ENCODE data around the gene NKAIN2. TPM values are rescaled to one million over a fixed set of nuclear protein-coding genes. Genes with fewer than 3 reads are reported as not detected.
"Not testable (repeated sequence)": the region's sequence is repeated elsewhere in the genome, so short reads cannot be mapped to it uniquely, and the experiment has no call there.

The NKAIN2 gene
- total RNA-seq, 2 donors from 2014 or later = 0.68 TPM; not detected in 1

DNA sequence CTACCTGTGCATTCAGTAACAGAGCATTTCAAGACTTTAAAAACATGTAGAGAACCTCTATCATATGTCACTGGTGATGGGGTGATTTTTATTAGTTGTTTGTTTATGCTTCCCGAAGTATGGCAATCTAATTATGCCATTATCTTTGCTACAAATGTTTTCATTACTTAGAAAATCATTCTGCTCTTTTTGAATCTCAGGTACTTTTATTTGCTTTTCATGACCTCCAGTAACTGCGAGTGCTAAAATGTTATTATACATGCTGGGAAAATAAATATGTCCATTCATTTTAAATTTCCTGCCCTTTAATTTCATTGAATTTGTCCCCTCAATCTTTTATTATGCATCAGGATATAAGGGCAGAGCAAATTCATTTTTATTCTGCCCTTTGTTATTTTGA is 515.7 kb downstream of the NKAIN2 start:
- no peak for DNase-seq (ENCODE audit: low spot score)
- Histone ChIP-seq H3K4me3 (no peak overlapping the region), H3K27me3 (replicated peaks; ENCODE audit: insufficient read depth) (no peaks in the 10 kb centered on the region), H3K9me3 (no peaks in the 10 kb centered on the region), H3K27ac (no peak overlapping the region), H3K36me3 (no peaks in the 10 kb centered on the region), H3K4me1 (replicated peaks) (no peaks in the 10 kb centered on the region)
- intact Hi-C loops (cut with DNase I) = no loop called here
- TF ChIP-seq POLR2A (IDR thresholded peaks at IDR 0.05) (no peak), POLR2AphosphoS5 (IDR thresholded peaks at IDR 0.05) (no peak)
- TF ChIP-seq, protein P1, sequence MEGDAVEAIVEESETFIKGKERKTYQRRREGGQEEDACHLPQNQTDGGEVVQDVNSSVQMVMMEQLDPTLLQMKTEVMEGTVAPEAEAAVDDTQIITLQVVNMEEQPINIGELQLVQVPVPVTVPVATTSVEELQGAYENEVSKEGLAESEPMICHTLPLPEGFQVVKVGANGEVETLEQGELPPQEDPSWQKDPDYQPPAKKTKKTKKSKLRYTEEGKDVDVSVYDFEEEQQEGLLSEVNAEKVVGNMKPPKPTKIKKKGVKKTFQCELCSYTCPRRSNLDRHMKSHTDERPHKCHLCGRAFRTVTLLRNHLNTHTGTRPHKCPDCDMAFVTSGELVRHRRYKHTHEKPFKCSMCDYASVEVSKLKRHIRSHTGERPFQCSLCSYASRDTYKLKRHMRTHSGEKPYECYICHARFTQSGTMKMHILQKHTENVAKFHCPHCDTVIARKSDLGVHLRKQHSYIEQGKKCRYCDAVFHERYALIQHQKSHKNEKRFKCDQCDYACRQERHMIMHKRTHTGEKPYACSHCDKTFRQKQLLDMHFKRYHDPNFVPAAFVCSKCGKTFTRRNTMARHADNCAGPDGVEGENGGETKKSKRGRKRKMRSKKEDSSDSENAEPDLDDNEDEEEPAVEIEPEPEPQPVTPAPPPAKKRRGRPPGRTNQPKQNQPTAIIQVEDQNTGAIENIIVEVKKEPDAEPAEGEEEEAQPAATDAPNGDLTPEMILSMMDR (IDR thresholded peaks at IDR 0.05) = no peak
- WGBS = 71% methylated on average over 2 of the region's 2 CpGs

DNA sequence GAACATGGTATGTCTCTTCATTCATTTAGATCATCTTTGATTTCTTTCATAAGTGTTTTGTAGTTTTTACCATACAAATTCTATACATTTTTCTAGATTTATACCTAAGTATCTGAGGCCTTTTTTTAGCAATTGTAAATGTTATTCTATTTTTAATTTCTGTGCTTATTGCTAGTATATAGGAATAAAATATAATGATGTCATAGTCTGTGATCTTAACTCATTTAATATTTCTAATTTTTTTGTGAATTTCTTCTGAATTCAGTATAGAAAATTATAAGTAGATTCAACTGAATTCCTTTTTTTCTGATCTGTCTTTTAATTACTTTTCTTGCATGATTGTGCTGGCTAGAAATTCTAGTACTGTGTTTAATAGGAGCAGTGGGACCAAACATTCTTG is 520.6 kb downstream of the NKAIN2 start:
- H3K4me3 ChIP-seq = no peak overlapping the region
- H3K9me3 ChIP-seq = no peaks in the 10 kb centered on the region
- no peak overlapping the region for H3K27ac ChIP-seq
- intact Hi-C loops (cut with DNase I) = no loop called here
- no peaks in the 10 kb centered on the region for H3K36me3 ChIP-seq
- H3K27me3 ChIP-seq (replicated peaks; ENCODE audit: insufficient read depth) = no peaks in the 10 kb centered on the region
- TF ChIP-seq POLR2A (IDR thresholded peaks at IDR 0.05) (no peak), POLR2AphosphoS5 (IDR thresholded peaks at IDR 0.05) (no peak)
- TF ChIP-seq, protein P1 (IDR thresholded peaks at IDR 0.05) = no peak
- no peaks in the 10 kb centered on the region for H3K4me1 ChIP-seq (replicated peaks)
- no peak for DNase-seq (ENCODE audit: low spot score)

DNA sequence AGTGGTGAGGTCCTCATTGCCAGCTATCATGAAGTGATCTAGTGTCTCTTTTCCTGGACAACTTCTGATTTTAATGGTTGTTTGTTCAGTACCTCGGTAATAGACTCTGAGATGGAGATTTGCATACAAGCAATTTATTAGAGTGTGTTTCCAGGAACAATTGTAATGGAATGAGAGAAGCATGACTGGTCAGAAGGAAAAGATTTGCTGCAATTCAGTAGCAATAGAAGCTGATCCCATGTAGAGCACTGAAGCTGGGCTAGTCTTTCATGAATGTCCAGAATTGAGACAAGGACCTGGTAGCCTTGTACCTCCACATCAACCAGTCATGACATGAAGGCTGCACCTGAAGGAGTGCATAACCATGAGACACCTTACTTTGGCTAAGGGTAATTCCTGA is 526.5 kb downstream of the NKAIN2 start:
- WGBS = 19% methylated on average over 1 of the region's 1 CpG
- Histone ChIP-seq H3K27ac (no peak overlapping the region), H3K9me3 (no peaks in the 10 kb centered on the region), H3K27me3 (replicated peaks; ENCODE audit: insufficient read depth) (no peaks in the 10 kb centered on the region), H3K36me3 (no peaks in the 10 kb centered on the region), H3K4me3 (no peak overlapping the region), H3K4me1 (replicated peaks) (no peaks in the 10 kb centered on the region)
- intact Hi-C loops (cut with DNase I) = no loop called here
- no peak for DNase-seq (ENCODE audit: low spot score)
- TF ChIP-seq, protein P1 (IDR thresholded peaks at IDR 0.05) = no peak

DNA sequence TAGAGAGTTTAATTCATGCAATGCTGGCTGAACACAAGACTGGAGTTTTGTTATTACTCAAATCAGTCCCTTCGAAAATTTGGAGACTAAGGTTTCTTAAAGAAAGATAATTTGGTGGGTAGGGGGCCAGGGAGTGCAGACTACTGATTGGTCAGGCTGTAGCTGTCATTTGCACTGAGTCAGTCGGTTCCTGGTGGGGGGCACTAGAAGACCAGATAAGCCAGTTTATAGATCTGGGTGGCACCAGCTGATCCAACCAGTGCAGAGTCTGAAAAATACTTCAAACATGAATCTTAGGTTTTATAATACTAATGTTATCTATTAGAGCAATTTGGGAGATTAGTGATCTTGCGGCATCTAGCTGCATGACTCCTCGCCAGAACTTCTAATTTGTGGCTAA is 530.7 kb downstream of the NKAIN2 start:
- WGBS = 59% methylated on average over 4 of the region's 4 CpGs
- no peaks in the 10 kb centered on the region for H3K27me3 ChIP-seq (replicated peaks; ENCODE audit: insufficient read depth)
- DNase-seq (ENCODE audit: low spot score) = no peak
- TF ChIP-seq, protein P1 (IDR thresholded peaks at IDR 0.05) = no peak
- TF ChIP-seq POLR2AphosphoS5 (IDR thresholded peaks at IDR 0.05) (no peak), POLR2A (IDR thresholded peaks at IDR 0.05) (no peak)
- intact Hi-C loops (cut with DNase I) = no loop called here
- no peak overlapping the region for H3K4me3 ChIP-seq
- H3K27ac ChIP-seq = no peak overlapping the region
- H3K36me3 ChIP-seq = no peaks in the 10 kb centered on the region
- H3K4me1 ChIP-seq (replicated peaks) = no peaks in the 10 kb centered on the region
- H3K9me3 ChIP-seq = no peaks in the 10 kb centered on the region

DNA sequence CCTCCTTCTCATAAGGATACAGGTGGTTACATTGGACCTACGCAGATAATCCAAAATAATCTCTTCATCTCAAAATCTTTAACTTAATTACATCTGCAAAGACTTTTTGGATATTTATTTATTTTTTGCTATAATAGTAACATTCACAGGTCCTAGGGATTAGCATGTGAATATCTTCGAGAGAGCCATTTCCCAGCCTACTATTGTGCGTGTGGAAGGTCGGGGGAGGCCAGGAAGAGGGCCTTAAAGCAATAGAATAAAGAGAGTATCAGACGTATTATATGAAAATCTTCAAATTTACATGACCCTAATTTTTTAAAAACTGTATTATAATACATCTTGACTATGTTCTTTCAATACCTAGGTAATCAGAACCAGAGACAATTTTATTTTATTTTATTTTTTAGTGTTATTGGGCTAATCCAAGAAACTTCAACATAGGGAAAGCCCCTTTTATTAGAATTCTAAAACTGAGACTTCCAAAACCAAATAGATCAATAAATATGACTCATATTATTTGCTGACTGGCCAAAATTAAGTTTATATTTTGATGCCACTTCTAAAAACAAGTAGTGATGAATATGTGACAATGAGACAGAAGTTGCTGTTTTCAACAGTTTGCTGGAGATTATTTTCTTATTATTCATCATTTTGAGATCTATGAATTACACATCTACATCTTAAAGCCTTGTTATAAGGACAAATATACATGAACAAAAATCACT is 536.1 kb downstream of the NKAIN2 start:
- H3K4me3 ChIP-seq = no peak overlapping the region
- no peaks in the 10 kb centered on the region for H3K36me3 ChIP-seq
- WGBS = 90% methylated on average over 5 of the region's 5 CpGs
- TF ChIP-seq POLR2AphosphoS5 (IDR thresholded peaks at IDR 0.05) (no peak), POLR2A (IDR thresholded peaks at IDR 0.05) (no peak)
- TF ChIP-seq, protein P1 (IDR thresholded peaks at IDR 0.05) = no peak
- no peaks in the 10 kb centered on the region for H3K27me3 ChIP-seq (replicated peaks; ENCODE audit: insufficient read depth)
- no peaks in the 10 kb centered on the region for H3K9me3 ChIP-seq
- no peaks in the 10 kb centered on the region for H3K4me1 ChIP-seq (replicated peaks)
- no peak overlapping the region for H3K27ac ChIP-seq
- no peak for DNase-seq (ENCODE audit: low spot score)
- intact Hi-C loops (cut with DNase I) = no loop called here

DNA sequence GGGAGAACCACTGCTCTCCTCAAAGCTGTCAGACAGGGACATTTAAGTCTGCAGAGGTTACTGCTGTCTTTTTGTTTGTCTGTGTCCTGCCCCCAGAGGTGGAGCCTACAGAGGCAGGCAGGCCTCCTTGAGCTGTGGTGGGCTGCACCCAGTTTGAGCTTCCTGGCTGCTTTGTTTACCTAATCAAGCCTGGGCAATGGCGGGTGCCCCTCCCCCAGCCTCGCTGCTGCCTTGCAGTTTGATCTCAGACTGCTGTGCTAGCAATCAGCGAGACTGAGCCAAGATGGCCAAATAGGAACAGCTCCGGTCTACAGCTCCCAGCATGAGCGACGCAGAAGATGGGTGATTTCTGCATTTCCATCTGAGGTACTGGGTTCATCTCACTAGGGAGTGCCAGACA is 544.7 kb downstream of the NKAIN2 start:
- WGBS = 89% methylated on average over 6 of the region's 6 CpGs
- H3K4me3 ChIP-seq; H3K27me3 ChIP-seq (replicated peaks; ENCODE audit: insufficient read depth); DNase-seq (ENCODE audit: low spot score); H3K36me3 ChIP-seq; H3K9me3 ChIP-seq; H3K4me1 ChIP-seq (replicated peaks); H3K27ac ChIP-seq; intact Hi-C loops (cut with DNase I): not testable (repeated sequence)
